Fibroblast of the conjunctiva (primary cell): ENCODE measurements around the gene AGO4.
"Not testable (repeated sequence)": the region's sequence is repeated elsewhere in the genome, so short reads cannot be mapped to it uniquely, and the experiment has no call there.

Experiments used
- DNase-seq: peaks from one replicate; pipeline ENCODE4 v3.0.0-alpha.2; 2010; ENCODE audit warnings: low read depth

Gene AGO4

GRCh38 chr1:35807614-35808449 lies at the start of gene AGO4:
AGO4 (plus strand) TSS chr1:35808016; CDS start chr1:35808417, 401 bp downstream.
- peak; percentile 10 for DNase-seq

GRCh38 chr1:35762141-35762540 lies 45.7 kb upstream of the AGO4 start:
- no peak for DNase-seq

GRCh38 chr1:35763201-35763600 lies 44.6 kb upstream of the AGO4 start:
- DNase-seq, result no peak

- no peak for DNase-seq
Observed at GRCh38 chr1:35764283-35764682, 43.5 kb upstream of the AGO4 start.

GRCh38 chr1:35768350-35769187 lies 39.2 kb upstream of the AGO4 start:
- no peak for DNase-seq

- DNase-seq, result peak; percentile 73
Observed at GRCh38 chr1:35769188-35769758, 38.5 kb upstream of the AGO4 start.

GRCh38 chr1:35773711-35774110 lies 34.1 kb upstream of the AGO4 start:
- no peak for DNase-seq

- not testable (repeated sequence) for DNase-seq
Observed at GRCh38 chr1:35776172-35776571, 31.6 kb upstream of the AGO4 start.

GRCh38 chr1:35777109-35777508 lies 30.7 kb upstream of the AGO4 start:
- no peak for DNase-seq

- DNase-seq, result no peak
Observed at GRCh38 chr1:35783055-35783583, 24.7 kb upstream of the AGO4 start.

GRCh38 chr1:35784364-35784763 lies 23.5 kb upstream of the AGO4 start:
- DNase-seq, result not testable (repeated sequence)

- no peak for DNase-seq
Observed at GRCh38 chr1:35788139-35788538, 19.7 kb upstream of the AGO4 start.

- no peak for DNase-seq
Observed at GRCh38 chr1:35790670-35791069, 17.1 kb upstream of the AGO4 start.

- DNase-seq, result no peak
Observed at GRCh38 chr1:35795295-35795694, 12.5 kb upstream of the AGO4 start.

- DNase-seq, result no peak
Observed at GRCh38 chr1:35797380-35797779, 10.4 kb upstream of the AGO4 start.

- DNase-seq, result not testable (repeated sequence)
Observed at GRCh38 chr1:35798019-35798418, 9.8 kb upstream of the AGO4 start.

GRCh38 chr1:35800167-35800887 lies 7.5 kb upstream of the AGO4 start:
- DNase-seq, result not testable (repeated sequence)

- DNase-seq, result no peak
Observed at GRCh38 chr1:35808450-35809113, 766 bp downstream of the AGO4 start.

- DNase-seq, result no peak
Observed at GRCh38 chr1:35809114-35810095, 1.6 kb downstream of the AGO4 start.
